ENCODE results near the gene EPB41L2.

GRCh38 chr6:131070061-131070460 lies 7.0 kb upstream of the EPB41L2 start:
- TF ChIP-seq POLR2A (IDR thresholded peaks at IDR 0.05), result no peak
- TF ChIP-seq POLR2AphosphoS5 (IDR thresholded peaks at IDR 0.05), result no peak
- no peak for TF ChIP-seq CTCF (IDR thresholded peaks at IDR 0.05 in 8 of 11, conservative IDR thresholded peaks at IDR 0.05 in 3 of 11)

All from spleen (tissue), 7 donors.